RPMI7951 (cell line): ENCODE results near the gene TNS3. TPM values are rescaled to one million over a fixed set of nuclear protein-coding genes. Genes with fewer than 3 reads are reported as not detected.

Source experiments
- DNase-seq: peaks from one replicate; pipeline ENCODE4 v3.0.0-alpha.2; 2012; ENCODE audit warnings: low read depth
- total RNA-seq: library from RNA; depleted of rRNA; stranded (reverse); fragments of >200 nt; shearing (Covaris generic); gene quantifications from 2 replicates; pipeline ENCODE4 v1.2.3, GENCODE V29; 2014

TNS3 gene
- total RNA-seq, 1 experiment from 2014 or later: 149 TPM

GRCh38 chr7:47231627-47232026 is 350.3 kb downstream of the TNS3 start:
- DNase-seq: no peak

DNA sequence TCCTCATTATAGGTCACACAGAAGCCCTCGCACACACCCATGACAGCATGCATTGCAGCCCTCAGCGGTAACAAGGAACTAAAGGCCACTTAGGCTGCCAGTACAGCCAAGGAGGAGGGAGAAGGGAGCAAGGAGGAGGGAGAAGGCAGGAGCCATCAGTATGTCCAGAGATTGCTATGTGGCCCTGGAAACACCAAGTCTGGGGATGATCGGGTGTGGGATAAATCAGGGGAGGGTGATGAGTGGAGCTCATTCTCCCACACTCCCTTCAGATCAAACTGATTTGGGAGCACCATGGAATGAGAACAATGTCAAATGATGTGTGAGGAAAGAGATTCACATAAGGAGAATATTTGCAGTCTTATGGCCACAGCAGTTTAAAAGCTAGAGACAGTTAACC is 350.9 kb downstream of the TNS3 start:
- no peak for DNase-seq

- DNase-seq: no peak
These were observed 353.4 kb downstream of the TNS3 start for GRCh38 chr7:47228386-47229014.

DNA sequence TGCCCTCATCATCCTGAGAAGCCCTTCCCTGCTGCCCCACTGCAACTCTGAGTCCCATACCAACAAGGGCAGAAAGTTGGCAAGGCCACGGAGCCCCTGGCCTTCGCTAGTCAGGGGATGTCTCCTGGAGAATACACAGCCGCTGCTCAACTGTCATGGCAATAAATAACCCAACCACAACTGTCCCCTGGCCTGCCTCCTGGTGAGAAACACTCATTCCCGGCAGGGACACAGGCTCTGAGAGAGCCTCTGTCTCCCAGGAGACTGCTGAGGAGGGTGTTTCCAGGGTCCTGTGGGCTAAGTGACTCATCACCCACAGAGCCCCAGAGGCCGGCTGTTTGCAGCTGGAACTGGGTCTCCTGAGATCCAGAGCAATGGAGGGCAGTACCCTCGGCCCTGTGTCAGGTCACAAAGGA is 354.1 kb downstream of the TNS3 start:
- peak; percentile 99 for DNase-seq

GRCh38 chr7:47226696-47227095 is 355.2 kb downstream of the TNS3 start:
- no peak for DNase-seq

DNA sequence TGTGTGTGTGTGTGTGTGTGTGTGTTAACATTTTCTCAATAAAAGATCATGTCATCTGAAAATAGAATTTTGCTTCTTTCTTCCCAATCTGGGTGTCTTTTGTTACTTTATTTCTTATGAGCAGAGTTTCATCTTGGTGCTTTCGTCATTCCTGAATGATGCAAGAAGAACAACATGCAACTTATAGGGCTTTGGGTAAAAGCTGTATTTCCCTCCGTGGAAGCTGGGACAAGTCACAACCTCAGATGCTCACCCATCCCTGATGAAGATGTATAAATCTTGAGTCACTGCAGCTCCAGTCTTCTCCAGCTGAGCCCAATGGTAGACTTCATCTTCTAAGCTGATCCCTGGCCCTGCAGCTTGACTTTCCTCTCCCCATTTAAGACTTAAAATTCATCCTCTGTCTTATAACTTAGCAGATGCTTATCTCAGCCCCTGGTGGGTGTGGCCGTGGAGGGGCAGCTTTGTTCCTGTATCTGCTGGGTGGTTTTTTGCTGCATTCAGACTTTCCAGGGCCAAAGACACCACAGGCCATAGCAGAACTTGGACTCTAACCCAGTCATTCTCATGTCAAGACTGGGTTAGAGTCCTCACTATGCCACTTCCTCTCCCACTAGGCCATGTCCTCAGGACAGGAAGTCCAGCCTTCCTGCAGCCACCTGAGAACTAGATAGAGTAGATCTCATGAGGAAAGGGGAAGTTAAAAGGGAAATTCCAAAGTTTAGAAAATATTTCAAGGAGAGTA is 356.4 kb downstream of the TNS3 start:
- DNase-seq: no peak
